HG02763 (cell line): Measurements from ENCODE around the gene MBD5.
A peak's percentile ranks its signal among the peaks of the same experiment; 100 is the strongest.
"Not testable (repeated sequence)": the region's sequence is repeated elsewhere in the genome, so short reads cannot be mapped to it uniquely, and the experiment has no call there.

Source experiments
- ATAC-seq: cut with Tn5 transposase; IDR thresholded peaks from one replicate; pipeline ENCODE4 v1.9.1; 2021; ENCODE audit warnings: mild to moderate bottlenecking, moderate library complexity; ENCODE audit not compliant: unreplicated experiment

The MBD5 gene

DNA sequence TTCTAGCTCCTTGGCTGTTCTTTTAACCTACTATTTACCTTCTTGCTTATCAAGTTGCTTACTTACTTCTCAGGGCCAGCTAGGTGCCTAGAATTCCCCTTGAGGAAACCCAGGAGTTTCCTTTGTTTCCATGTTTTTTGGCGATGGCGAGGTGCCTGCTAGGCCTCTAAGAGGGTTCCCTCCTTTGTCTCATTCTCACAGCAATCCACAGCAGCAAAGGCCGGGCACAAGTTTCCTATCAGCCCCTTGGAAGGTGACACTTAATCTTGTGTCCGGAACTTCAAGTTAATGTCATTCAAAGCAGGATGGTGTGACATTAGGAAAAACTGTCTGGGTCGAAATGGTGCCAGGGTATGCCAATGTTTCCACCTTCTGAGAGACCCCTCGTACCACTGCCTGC, 521.7 kb downstream of the MBD5 start:
- no peak for ATAC-seq

GRCh38 chr2:148543088-148543540, 522.2 kb downstream of the MBD5 start:
- ATAC-seq = not testable (repeated sequence)

DNA sequence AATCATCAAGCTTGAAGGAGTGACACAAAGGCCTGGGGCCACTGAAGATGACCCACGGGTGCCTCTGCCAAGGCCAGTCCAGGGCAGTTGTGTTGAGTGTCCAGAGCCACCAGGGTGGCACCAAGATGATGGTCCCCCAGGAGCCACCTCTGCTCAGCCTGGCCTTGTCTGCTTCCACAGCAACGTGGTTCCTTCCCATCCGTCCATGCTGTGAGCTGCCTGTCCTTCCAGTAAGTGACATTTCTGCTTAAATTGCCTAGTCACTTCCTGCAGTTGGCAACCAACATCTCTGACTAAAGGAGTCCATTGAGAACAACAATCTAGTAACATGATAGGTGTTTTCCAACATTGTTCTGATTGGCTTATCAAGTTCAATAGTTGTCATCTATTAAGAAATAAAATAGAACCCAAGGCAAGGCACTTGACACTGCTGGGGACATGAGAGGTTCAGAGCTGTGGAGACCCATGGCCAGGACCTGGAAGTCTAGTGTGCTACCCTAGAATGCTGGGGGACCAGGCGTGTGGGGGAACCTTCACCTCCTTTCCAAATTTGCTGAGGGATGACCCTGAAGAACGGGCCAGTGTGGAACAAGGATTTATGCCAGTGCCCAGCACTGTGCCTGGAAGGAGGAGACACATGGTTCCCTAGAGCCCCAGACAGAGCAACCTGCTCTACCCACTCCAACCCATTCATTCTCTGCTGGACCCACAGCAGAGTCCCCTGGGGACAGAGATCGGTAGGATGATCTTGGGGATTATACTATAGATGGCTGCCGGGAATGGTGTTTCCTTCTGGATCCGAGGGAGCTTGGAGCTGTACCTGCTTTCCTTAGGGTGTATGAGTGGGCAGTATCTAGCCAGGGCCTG, 524.7 kb downstream of the MBD5 start:
- ATAC-seq = no peak

DNA sequence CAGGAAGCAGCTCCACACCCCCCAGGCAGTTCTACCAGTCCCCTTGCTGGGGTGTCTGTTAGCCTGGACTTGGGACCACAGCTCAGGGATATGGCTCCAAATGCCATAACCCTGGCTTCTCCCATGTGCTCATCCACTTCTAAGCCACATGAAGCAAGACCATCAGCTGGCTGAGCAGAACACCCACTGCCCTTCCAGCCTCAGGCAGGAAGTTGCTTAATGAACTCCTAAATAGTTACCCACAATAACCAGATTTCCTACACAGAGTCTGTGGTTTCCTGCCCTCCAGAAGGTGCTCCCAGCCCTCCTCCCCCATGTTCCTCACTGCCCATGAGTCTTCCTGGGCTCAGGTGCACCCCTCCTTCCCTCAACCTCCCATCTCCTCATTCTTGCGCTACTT, 525.4 kb downstream of the MBD5 start:
- ATAC-seq = no peak

GRCh38 chr2:148548716-148549400, 528.0 kb downstream of the MBD5 start:
- no peak for ATAC-seq

DNA sequence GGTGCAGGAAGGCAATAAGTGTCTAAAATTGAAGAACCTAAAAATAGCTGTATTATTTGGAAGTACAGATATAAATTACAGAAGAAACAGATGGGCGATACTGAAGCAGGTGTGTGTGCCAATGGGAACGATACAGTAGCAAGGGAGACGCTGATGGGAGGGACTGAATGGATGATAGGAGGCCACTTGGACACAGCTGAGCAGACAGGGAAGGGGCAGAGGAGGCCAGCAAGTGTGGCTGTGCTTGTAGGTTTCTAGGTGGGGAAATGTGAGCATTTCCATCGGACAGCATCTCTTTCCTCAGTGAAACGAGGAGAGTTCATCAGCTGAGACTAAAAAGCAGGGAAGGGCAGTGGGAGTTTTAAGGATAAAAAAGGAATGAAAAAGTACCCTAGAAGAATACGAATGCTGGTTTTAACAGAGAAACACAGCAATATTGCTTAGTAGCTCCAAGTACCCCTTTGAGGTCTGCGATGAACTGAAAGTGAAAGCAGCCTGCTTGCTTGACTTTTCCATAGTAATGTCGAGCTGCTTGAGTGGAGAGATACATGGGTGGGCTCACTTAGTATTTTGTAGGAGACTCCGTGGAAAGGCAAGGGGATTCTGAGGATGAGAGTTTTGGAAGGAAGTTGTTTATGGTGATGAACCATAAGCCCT, 531.9 kb downstream of the MBD5 start:
- ATAC-seq = no peak

GRCh38 chr2:148553332-148553887, 532.5 kb downstream of the MBD5 start:
- ATAC-seq = no peak

- ATAC-seq = no peak
These were observed 533.8 kb downstream of the MBD5 start for GRCh38 chr2:148554459-148555247.

- no peak for ATAC-seq
These were observed 534.9 kb downstream of the MBD5 start for GRCh38 chr2:148555622-148556294.

GRCh38 chr2:148557844-148558436, 537.0 kb downstream of the MBD5 start:
- peak; percentile 79 for ATAC-seq

- no peak for ATAC-seq
These were observed 539.6 kb downstream of the MBD5 start for GRCh38 chr2:148560496-148560895.

DNA sequence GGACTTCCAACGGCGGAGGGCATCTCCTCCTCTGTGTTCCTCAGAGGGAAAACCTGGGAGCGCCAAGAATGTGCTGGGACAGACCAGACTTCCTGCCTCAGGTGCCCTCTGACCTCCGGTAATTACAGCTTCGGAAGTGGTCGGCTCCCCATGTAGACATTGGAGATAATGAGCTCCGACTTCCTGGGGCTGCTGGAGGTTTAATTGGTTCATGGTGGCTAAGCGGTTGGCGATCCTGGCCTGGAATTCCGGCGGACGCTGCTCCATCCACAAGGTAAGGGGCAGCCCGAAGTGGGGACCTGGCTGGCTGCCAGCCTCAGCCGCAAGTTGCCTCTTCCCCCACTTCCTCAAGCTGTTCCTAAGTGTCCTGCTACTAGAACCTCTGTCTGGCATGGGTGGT, 540.5 kb downstream of the MBD5 start:
- ATAC-seq = no peak

GRCh38 chr2:148565272-148565894, 544.5 kb downstream of the MBD5 start:
- no peak for ATAC-seq
